Inflammatory macrophage treated with lipopolysaccharide for 1 hour (primary cell): ENCODE data around the gene IL16.

ENCODE experiments used
- DNase-seq, 2 donors: peaks; one replicate each; pipeline ENCODE4 v3.0.0-alpha.2; 2020 to 2022

Gene IL16

GRCh38 chr15:81297147-81297572 is 100.5 kb downstream of the IL16 start:
- no peak for DNase-seq

DNA sequence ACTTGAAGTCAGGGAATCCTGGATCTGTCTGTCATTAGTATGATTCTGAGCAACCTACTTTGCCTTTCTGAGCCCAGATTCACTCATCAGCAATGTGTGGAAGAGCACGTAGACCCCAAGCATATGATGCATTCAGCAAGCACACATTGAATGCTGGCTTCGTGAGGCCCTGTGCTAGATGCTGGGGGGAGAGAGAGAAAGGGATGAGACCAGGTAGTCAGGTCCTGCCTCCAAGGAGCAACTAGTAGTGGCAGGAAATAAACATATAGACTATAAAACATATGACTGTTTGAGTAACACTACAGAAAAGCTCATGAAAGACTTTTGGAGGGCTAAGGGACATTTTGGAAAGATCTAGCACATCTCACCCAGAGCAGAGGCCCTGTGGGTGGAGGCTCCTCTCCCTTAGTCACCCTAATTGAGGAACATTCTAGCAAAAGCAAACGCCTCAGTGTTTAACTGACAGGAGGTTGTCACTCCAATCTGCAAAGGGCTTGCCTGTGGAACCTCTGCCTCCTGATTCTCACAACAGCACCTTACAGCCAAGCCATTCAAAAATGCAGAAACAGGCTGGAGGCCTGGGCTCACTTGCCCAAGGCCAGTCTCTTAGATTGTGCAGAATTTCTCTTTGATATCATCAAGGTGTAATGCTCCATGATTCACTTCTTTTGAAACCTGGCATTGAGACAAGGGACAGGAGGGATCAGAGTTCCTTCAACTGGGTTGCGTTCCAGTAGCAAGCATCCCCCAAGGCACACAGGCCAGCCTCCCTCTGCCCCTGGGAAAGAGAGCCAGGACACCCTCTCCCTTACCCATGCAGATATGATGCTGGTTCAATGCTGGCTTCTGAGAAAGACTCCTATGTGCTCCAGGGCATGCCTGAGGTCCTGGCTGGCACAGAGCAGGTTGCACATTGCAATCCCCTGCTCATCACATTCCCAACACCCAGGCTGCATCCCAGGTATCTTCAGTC is 101.2 kb downstream of the IL16 start:
- DNase-seq: peak; percentile 73 to 87

GRCh38 chr15:81298611-81299010 is 101.9 kb downstream of the IL16 start:
- no peak for DNase-seq

- DNase-seq: peak in 1 of 2 donors; percentile 44
Measured at GRCh38 chr15:81299156-81299555, 102.5 kb downstream of the IL16 start.

DNA sequence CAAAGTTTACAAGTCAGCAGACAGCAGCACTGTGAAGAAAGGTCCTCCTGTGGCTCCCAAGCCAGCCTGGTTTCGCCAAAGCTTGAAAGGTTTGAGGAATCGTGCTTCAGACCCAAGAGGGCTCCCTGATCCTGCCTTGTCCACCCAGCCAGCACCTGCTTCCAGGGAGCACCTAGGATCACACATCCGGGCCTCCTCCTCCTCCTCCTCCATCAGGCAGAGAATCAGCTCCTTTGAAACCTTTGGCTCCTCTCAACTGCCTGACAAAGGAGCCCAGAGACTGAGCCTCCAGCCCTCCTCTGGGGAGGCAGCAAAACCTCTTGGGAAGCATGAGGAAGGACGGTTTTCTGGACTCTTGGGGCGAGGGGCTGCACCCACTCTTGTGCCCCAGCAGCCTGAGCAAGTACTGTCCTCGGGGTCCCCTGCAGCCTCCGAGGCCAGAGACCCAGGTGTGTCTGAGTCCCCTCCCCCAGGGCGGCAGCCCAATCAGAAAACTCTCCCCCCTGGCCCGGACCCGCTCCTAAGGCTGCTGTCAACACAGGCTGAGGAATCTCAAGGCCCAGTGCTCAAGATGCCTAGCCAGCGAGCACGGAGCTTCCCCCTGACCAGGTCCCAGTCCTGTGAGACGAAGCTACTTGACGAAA is 103.1 kb downstream of the IL16 start:
- DNase-seq: no peak

DNA sequence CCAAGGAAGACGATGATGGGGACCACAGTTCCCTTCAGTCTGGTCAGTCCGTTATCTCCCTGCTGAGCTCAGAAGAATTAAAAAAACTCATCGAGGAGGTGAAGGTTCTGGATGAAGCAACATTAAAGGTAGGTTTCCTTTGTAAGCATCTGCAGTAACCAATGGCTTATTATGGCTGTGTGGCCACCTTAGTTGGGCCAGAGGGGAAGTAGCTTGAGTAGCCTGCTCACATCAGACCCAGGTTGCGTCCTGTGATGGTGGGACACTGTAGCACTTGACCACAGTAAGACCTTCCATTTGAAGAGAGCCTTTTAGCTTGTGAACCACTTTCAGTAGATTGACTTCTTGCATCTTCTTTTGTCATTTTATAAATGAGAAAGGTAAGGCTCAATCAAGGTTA is 104.7 kb downstream of the IL16 start:
- no peak for DNase-seq

- peak; percentile 91 to 96 for DNase-seq
Measured at GRCh38 chr15:81301815-81302399, 105.2 kb downstream of the IL16 start.

- DNase-seq: peak in 1 of 2 donors; percentile 43
Measured at GRCh38 chr15:81302701-81303109, 106.0 kb downstream of the IL16 start.

DNA sequence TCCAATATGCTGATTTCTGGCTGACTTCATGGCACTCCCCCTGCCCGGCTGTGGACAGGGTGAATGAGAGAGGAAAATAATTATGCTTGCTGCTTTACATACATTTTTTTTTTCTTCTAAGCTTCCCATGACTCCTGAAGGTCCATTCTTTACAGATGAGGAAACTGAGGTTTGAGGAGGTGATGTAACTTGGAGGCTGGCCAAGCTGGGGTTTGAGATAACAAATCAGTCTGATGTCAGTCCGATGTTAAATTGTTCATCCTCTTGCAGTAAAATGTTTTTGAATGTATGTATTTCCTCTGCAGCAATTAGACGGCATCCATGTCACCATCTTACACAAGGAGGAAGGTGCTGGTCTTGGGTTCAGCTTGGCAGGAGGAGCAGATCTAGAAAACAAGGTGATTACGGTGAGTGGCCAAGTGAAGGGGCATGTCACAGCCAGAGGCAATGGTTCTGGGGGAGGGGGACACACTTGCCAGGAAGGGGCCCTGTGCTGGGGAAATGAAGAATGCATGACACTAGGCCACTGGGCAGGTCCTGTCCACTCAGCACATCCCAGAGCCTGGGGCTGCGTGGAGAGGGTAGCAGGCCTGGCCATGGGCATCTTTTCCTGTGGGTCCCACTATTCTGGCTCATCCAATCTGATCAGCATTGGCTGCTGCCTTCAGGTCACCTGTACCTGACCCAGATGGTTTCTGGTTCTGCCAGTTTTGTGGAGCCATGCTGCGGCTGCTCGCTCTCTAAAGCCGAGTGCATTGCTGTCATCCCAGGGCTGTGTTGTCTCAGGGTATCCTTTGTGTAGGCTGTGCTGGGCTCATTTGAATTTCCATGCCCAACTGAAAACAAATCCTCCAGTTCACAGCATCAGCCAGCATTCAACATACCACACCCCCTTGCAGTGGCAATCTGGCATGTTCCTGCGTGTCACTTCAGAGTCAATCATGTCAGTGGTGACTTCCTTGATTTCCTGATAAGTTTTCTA is 106.9 kb downstream of the IL16 start:
- DNase-seq: no peak

- DNase-seq: peak; percentile 68 to 73
Measured at GRCh38 chr15:81304226-81304625, 107.5 kb downstream of the IL16 start.

DNA sequence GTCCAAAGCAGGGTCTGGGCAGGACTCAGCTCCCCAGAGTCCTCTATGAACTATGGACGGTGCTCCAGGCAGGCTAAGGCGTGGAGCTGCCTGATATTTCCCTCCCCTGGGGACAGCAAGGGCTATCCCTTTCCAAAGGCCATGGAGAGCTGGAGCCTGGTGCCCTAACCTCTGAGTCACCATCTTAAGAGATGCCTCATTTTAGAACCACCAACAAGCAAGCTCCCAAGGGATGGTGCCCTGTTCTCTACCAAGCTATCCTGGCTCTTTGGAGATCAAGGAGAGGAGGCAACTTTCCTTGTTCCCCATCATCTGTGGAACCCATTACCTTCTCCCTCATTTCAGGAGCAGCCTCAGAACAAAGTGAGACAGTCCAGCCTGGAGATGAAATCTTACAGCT is 111.6 kb downstream of the IL16 start:
- no peak for DNase-seq

- DNase-seq: no peak
Measured at GRCh38 chr15:81309647-81310450, 113.2 kb downstream of the IL16 start.

DNA sequence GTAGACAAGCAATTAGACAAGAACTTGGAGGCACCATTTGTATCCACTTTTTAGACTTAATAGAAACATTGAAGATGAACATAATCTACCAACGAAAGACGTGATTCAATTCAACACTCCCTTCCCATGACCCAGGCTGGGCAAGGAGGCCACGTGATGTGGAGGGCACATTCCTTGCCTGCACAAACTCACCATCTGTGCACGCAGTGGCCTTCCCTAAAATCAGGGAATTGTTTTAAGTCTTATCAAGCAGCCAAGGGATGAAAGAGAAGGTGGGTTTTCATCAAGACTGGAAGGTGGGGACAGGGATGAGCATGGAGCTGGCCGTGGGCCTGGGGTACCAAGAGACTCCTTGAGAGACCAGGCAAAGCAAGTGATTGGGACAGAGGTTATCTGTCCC is 113.8 kb downstream of the IL16 start:
- DNase-seq: no peak

DNA sequence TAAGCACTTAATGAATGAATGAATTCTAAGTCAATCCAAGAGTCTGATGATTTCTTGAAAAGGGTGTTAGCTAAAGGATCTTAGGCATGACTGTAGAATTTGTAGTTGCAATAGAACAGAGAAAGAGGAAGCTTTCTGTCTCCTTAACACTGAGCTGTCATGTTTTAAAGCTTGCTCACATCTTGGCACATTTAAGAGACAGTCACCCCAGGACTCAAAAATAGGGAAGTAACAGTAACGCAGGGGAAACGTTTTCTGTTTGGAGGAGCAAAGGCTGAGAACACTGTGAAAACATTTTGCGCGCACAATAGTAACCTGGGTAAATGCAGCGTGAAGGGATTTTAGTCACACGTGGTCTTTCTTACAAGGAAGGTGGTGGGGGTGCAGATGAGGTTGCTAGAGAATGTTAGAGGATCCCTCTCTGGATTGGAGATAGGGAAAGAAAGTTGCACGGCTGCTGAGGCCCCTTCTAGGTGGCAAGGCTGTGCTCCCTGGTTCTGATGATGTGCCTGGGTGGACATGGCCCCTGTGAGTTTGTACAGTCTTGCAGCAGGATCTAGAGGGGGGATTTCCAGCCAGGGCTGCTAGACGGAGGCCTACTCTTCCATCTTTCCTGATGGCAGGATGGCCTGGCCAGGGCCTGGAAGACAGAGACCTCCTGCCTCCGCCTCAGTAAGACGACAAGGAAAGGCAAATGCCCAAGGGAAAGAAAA is 115.2 kb downstream of the IL16 start:
- peak; percentile 81 to 94 for DNase-seq

DNA sequence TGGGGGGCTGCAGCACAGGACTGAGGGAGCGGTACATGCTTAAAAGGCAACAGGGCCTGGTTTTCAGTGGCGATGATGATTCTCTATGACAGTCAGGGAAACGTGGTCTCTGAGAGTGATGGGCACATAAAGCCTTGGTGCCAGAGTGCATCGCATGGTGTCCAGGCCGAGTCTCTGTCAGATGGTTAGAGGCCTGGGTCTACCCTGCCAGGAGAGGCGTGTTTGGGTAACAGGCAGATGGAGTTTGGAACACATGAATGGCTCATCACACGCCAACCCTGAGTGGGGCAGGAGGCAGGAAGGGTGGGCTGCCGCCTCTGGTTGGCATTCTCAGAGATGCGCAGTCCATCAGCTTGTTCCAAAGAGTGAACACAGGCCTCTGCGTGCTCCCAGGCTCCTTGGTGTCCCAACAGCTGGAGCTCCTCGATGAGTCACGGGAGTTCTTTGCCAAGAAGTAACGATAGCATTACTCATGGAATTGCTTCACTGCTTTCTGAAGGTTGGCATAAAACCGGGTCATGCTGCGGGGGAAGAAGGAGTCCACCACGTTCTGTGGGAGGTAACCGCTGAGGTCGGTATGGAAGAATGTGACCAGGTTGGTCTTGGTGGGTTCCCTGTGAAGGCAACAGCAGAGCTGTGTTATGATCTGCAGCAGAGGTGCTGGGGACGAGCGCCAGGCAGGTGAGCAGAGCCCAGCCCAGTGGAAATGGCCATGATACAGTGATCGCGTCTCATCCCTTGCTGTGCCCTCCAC is 116.3 kb downstream of the IL16 start:
- peak; percentile 95 to 98 for DNase-seq

GRCh38 chr15:81313686-81314085 is 117.0 kb downstream of the IL16 start:
- peak in 1 of 2 donors; percentile 39 for DNase-seq

- DNase-seq: no peak
Measured at GRCh38 chr15:81314378-81314777, 117.7 kb downstream of the IL16 start.

DNA sequence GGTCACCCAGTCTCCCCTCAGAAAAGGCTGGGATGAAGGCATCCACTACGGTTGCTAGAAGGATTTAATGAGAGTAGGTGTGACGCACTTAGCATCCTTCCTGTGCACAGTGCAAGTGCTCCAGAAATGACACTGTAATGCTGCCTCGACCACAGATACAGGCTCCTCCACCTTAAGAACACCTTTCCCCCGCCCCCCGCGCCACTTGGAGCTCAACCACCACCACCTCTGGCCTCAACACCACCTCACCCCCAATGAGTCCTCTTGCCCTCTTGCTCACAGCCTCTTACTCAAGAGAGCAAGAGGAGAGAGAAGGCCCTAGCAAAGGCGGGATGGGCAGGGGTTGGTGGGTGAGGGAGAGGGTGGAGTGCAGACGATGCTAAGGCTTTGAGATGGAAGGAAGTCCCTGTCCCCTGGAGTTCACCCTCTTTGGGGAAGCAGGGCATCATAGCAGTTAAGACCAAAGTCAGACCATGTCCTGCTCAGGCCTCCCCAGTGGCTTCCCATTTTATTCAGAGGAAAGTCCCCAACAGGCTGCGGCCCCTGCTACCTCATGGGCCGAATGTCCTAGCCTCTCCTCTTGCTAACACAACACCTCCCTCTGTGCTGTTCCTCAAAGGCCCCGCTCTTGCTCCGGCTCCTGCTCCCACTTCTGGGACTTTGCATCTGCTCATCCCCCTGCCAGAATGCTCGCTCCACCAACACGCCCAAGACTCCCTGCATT is 118.9 kb downstream of the IL16 start:
- DNase-seq: peak; percentile 45 to 75

DNA sequence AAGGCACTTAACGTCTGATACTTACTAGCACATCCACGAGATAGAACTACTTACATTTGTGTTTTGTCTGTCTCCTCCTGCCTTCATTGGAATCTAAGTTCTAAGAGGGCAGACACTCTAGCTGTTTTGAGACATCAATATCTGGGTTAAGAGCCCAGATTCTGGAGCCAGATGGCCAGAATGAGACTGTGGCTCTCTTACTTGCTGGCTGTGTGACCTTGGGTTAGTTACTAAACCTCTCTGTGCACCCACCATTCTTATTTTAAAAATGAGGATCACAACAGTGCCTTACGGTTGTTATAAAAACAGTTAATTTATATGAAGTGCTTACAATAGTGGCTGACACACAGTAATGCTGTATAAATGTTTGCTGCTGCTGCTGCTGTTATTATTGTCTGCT is 119.6 kb downstream of the IL16 start:
- no peak for DNase-seq
